Mucosa of descending colon (tissue), 3 donors: ENCODE data around the gene CEACAM7. TPM values are rescaled to one million over a fixed set of nuclear protein-coding genes. Genes with fewer than 3 reads are reported as not detected.

ENCODE experiments used
- ATAC-seq: fragments of 200-7000 bp; cut with Tn5 transposase; one replicate; pipeline ENCODE4 v1.9.1; 2020; ENCODE audit warnings: mild to moderate bottlenecking, moderate library complexity
- DNase-seq, 3 donors: peaks; one replicate each; pipeline ENCODE4 v3.0.0-alpha.2; 2020
- H3K36me3 ChIP-seq: fragments of 200-600 bp; one replicate; pipeline ENCODE4 v1.8.0; 2021; ENCODE audit warnings: low read depth, mild to moderate bottlenecking
- H3K4me1 ChIP-seq: fragments of 200-600 bp; one replicate; pipeline ENCODE4 v1.8.0; 2021; ENCODE audit warnings: low read depth, mild to moderate bottlenecking
- H3K4me3 ChIP-seq: fragments of 200-600 bp; one replicate; pipeline ENCODE4 v1.8.0; 2021; ENCODE audit warnings: mild to moderate bottlenecking
- H3K9me3 ChIP-seq: fragments of 200-600 bp; one replicate; pipeline ENCODE4 v1.8.0; 2021; ENCODE audit warnings: mild to moderate bottlenecking
- CTCF ChIP-seq: fragments of 200-600 bp; IDR thresholded peaks from one replicate; pipeline ENCODE4 v1.8.0; 2022; ENCODE audit warnings: antibody characterized with exemption, mild to moderate bottlenecking
- intact Hi-C, 2 donors: fragments of 100-400 bp; cut with DNase I in 1 of 2; cut with micrococcal nuclease in 1 of 2; formaldehyde crosslinking; loops; one replicate each; pipeline versions ENCODE4 v1.11.0 to v1.11.1; 2022; cut with DNase I, micrococcal nuclease
- total RNA-seq, 3 donors: library from RNA; stranded (reverse); fragmentation: NEBNext Ultra II Directional in 2 of 3; extraction: Animal tissue kit (Norgen Biotek cat#: 25700) in 2 of 3; gene quantifications; one replicate each; pipeline versions ENCODE4 v1.2.1 to v1.2.4, GENCODE V29; 2021 to 2023
- donor health status: DM: no; HTN: no; CAD: no; lungs with moderate emphysema.
- donor health status: DM: no; HTN: no; CAD: no.
- donor health status: DM: no; HTN: yes; CAD: no.

CEACAM7 gene
- total RNA-seq, 3 donors from 2014 or later = 753 to 3,639 (median 2,117) TPM

GRCh38 chr19:41708481-41708880 is 20.4 kb upstream of the CEACAM7 start, which contains the start of gene CEACAM5:
Gene CEACAM5 (plus strand): TSS chr19:41708626. CDS start chr19:41708732, 106 bp downstream.
- no peak for TF ChIP-seq CTCF
- no peaks in the 10 kb centered on the region for H3K36me3 ChIP-seq
- intact Hi-C loops = loop anchor here in 1 of 2 donors (5.0 kb wide), 1 partner anchor 39 kb away; no protein-coding TSS in a partner anchor
- H3K4me1 ChIP-seq = peaks cover 4% of the 10 kb centered on the region
- DNase-seq (peak; percentile 70 to 97 (median 76)), ATAC-seq (peak; percentile 63)
- H3K9me3 ChIP-seq = no peaks in the 10 kb centered on the region
- peak within 1 kb of the TSS; percentile 34 for H3K4me3 ChIP-seq

GRCh38 chr19:41707871-41708371 is 19.9 kb upstream of the CEACAM7 start:
- Histone ChIP-seq H3K9me3 (no peaks in the 10 kb centered on the region), H3K4me1 (peaks cover 4% of the 10 kb centered on the region), H3K36me3 (no peaks in the 10 kb centered on the region), H3K4me3 (no peak overlapping the region)
- ATAC-seq = no peak
- TF ChIP-seq CTCF = no peak
- DNase-seq = no peak
- intact Hi-C loops = loop anchor here in 1 of 2 donors (5.0 kb wide), 1 partner anchor 39 kb away; no protein-coding TSS in a partner anchor

- no peak for TF ChIP-seq CTCF
- Histone ChIP-seq H3K9me3 (no peaks in the 10 kb centered on the region), H3K36me3 (no peaks in the 10 kb centered on the region), H3K4me1 (peaks cover 4% of the 10 kb centered on the region), H3K4me3 (no peak overlapping the region)
- intact Hi-C loops = loop anchor here in 1 of 2 donors (5.0 kb wide), 1 partner anchor 40 kb away; no protein-coding TSS in a partner anchor
- peak; percentile 53 to 69 (median 64) for DNase-seq
- ATAC-seq = peak; percentile 34
These were observed 19.4 kb upstream of the CEACAM7 start for GRCh38 chr19:41707502-41707812.

- DNase-seq (peak; percentile 88 to 89 (median 88)), ATAC-seq (peak; percentile 81)
- Histone ChIP-seq H3K4me3 (no peak overlapping the region), H3K4me1 (peaks cover 4% of the 10 kb centered on the region), H3K9me3 (no peaks in the 10 kb centered on the region), H3K36me3 (no peaks in the 10 kb centered on the region)
- TF ChIP-seq CTCF = peak; percentile 97
- intact Hi-C loops = loop anchor here in 1 of 2 donors (5.0 kb wide), 1 partner anchor 40 kb away; no protein-coding TSS in a partner anchor
These were observed 18.9 kb upstream of the CEACAM7 start for GRCh38 chr19:41706741-41707501.

- Histone ChIP-seq H3K9me3 (no peaks in the 10 kb centered on the region), H3K4me3 (no peak overlapping the region), H3K36me3 (no peaks in the 10 kb centered on the region), H3K4me1 (peaks cover 4% of the 10 kb centered on the region)
- ATAC-seq = no peak
- intact Hi-C loops = loop anchor here in 1 of 2 donors (5.0 kb wide), 1 partner anchor 42 kb away; no protein-coding TSS in a partner anchor
- no peak for TF ChIP-seq CTCF
- DNase-seq = peak; percentile 52 to 77 (median 71)
These were observed 17.5 kb upstream of the CEACAM7 start for GRCh38 chr19:41705393-41706174.
